HepG2 (cell line): ENCODE results near the gene IRF5. TPM values are rescaled to one million over a fixed set of nuclear protein-coding genes. Genes with fewer than 3 reads are reported as not detected.

Experiments
- ATAC-seq: fragments of 200-7000 bp; cut with Tn5 transposase; 3 replicates; pipeline ENCODE4 v1.9.1; 2020; ENCODE audit warnings: mild to moderate bottlenecking, moderate library complexity
- BruUV-seq: library from RNA; stranded (reverse); fragments of 400-500 nt; replicated peaks from 2 replicates; lab custom pipeline; 2021; lab: Mats Ljungman, UMichigan
- CTCF ChIA-PET: fragments of 300-600 bp; formaldehyde crosslinking; extraction: SDS; loops from one replicate; lab custom pipeline; 2021; ENCODE audit warnings: low total read pairs, inconsistent platforms, low intra/inter-chr PET ratio; lab: Yijun Ruan, JAX
- POLR2A ChIA-PET: fragments of 350-600 bp; sonication (Branson Sonifier 250); formaldehyde crosslinking; loops from one replicate; lab custom pipeline; 2020; ENCODE audit warnings: antibody characterized with exemption, inconsistent platforms; lab: Yijun Ruan, JAX
- DNase-seq: peaks from one replicate; pipeline ENCODE4 v3.0.0-alpha.2; 2015; ENCODE audit warnings: low spot score
- FAIRE-seq: peaks from 3 replicates; lab custom pipeline; 2011; peaks lifted over from hg19 to GRCh38; lab: Jason Lieb, UNC
- H2AFZ ChIP-seq: one replicate; pipeline ENCODE4 v1.6.1; 2011; ENCODE audit warnings: low read length, inconsistent platforms
- H3K27ac ChIP-seq: fragments of 300-600 bp; 3 replicates; pipeline ENCODE4 v1.8.0; 2011; ENCODE audit warnings: mixed run types, mild to moderate bottlenecking, mixed read lengths, low read length, inconsistent platforms; ENCODE audit not compliant: insufficient read depth; ENCODE audit errors: extremely low read length
- H3K27me3 ChIP-seq, 2 experiments: fragments of 200-600 bp in 1 of 2; 2 replicates in 1 of 2; 3 replicates in 1 of 2; pipeline versions ENCODE4 v1.6.0 to v1.8.0; 2011; ENCODE audit warnings: low read length in 2 of 2, mild to moderate bottlenecking in 2 of 2, moderate library complexity in 2 of 2, inconsistent platforms in 1 of 2; ENCODE audit not compliant: insufficient read depth in 2 of 2, control insufficient read depth in 1 of 2
- H3K36me3 ChIP-seq, 2 experiments: fragments of 200-600 bp in 1 of 2; replicated peaks in 1 of 2; 2 replicates in 1 of 2; 3 replicates in 1 of 2; pipeline versions ENCODE4 v1.5.1 to v1.8.0; 2011; ENCODE audit warnings: low read length in 2 of 2, inconsistent platforms in 1 of 2; ENCODE audit not compliant: insufficient read depth in 2 of 2, control insufficient read depth in 1 of 2
- H3K4me1 ChIP-seq: 2 replicates; pipeline ENCODE4 v1.5.1; 2012; ENCODE audit warnings: low read length, inconsistent platforms; ENCODE audit not compliant: insufficient read depth
- H3K4me2 ChIP-seq: 2 replicates; pipeline ENCODE4 v1.6.0; 2011; ENCODE audit warnings: low read depth, low read length, inconsistent platforms
- H3K4me3 ChIP-seq, 3 experiments: fragments of 200-600 bp in 1 of 3; sonication (generic), shearing (Covaris generic) in 1 of 3; replicated peaks in 1 of 3; 2 replicates each; pipeline ENCODE4 v1.5.1; 2011 to 2016; ENCODE audit warnings: low read length in 3 of 3, inconsistent platforms in 2 of 3, low read depth in 2 of 3, mild to moderate bottlenecking in 2 of 3, control low read depth in 1 of 3, mixed read lengths in 1 of 3; ENCODE audit not compliant: insufficient read depth in 1 of 3
- H3K79me2 ChIP-seq: one replicate; pipeline ENCODE4 v1.6.1; 2011; ENCODE audit warnings: low read length, inconsistent platforms; ENCODE audit not compliant: insufficient read depth
- H3K9ac ChIP-seq: 2 replicates; pipeline ENCODE4 v1.6.0; 2011; ENCODE audit warnings: mild to moderate bottlenecking, low read depth, low read length, inconsistent platforms; ENCODE audit not compliant: insufficient read depth
- H3K9me3 ChIP-seq: 2 replicates; pipeline ENCODE4 v1.5.1; 2012; ENCODE audit warnings: mild to moderate bottlenecking, low read length
- H4K20me1 ChIP-seq: 2 replicates; pipeline ENCODE4 v1.6.0; 2011; ENCODE audit warnings: inconsistent platforms, mild to moderate bottlenecking, low read length, moderate library complexity; ENCODE audit not compliant: insufficient read depth
- BRCA1 ChIP-seq: sonication (generic); formaldehyde crosslinking; IDR thresholded peaks from 2 replicates; pipeline ENCODE4 v1.4.0; 2020; ENCODE audit warnings: missing genetic modification reagents
- EP300 ChIP-seq, 3 experiments: sonication (generic) in 1 of 3; formaldehyde crosslinking in 1 of 3; IDR thresholded peaks; 2 replicates each; pipeline versions ENCODE4 v1.5.1 to v1.6.1; 2011 to 2020; ENCODE audit warnings: low read depth in 2 of 3, low read length in 2 of 3, borderline replicate concordance in 1 of 3, improper control_type of control experiment in 1 of 3, mild to moderate bottlenecking in 1 of 3, missing genetic modification reagents in 1 of 3, moderate library complexity in 1 of 3
- ETV5 ChIP-seq: IDR thresholded peaks from 2 replicates; pipeline ENCODE4 v1.6.1; 2018; ENCODE audit warnings: missing biosample characterization, missing genetic modification reagents, inconsistent platforms, borderline replicate concordance
- HNRNPH1 ChIP-seq: fragments of 200-400 bp; formaldehyde crosslinking; optimal IDR thresholded peaks from 2 replicates; pipeline ENCODE3; 2017; ENCODE audit warnings: mild to moderate bottlenecking, low read depth, low read length
- HOXD1 ChIP-seq: sonication (generic); formaldehyde crosslinking; IDR thresholded peaks from 2 replicates; pipeline ENCODE4 v1.5.0; 2020; ENCODE audit warnings: missing genetic modification reagents
- THAP11 ChIP-seq: IDR thresholded peaks from 2 replicates; pipeline ENCODE4 v1.6.1; 2016; ENCODE audit warnings: missing biosample characterization, missing genetic modification reagents
- ZNF274 ChIP-seq: sonication (generic); formaldehyde crosslinking; IDR thresholded peaks from 2 replicates; pipeline ENCODE4 v1.5.1; 2020; ENCODE audit warnings: mild to moderate bottlenecking, missing genetic modification reagents
- ZNF563 ChIP-seq: sonication (generic); formaldehyde crosslinking; IDR thresholded peaks from 2 replicates; pipeline ENCODE4 v1.8.0; 2022; ENCODE audit warnings: mild to moderate bottlenecking, moderate library complexity, missing genetic modification reagents
- ZNF577 ChIP-seq: sonication (generic); formaldehyde crosslinking; IDR thresholded peaks from 2 replicates; pipeline ENCODE4 v1.4.0; 2020; ENCODE audit warnings: mild to moderate bottlenecking, low read depth, missing genetic modification reagents, borderline replicate concordance
- ZNF746 ChIP-seq: sonication (generic); formaldehyde crosslinking; IDR thresholded peaks from 2 replicates; pipeline ENCODE4 v1.8.0; 2022; ENCODE audit warnings: mild to moderate bottlenecking, missing genetic modification reagents
- ZNF766 ChIP-seq: sonication (generic); formaldehyde crosslinking; IDR thresholded peaks from 2 replicates; pipeline ENCODE4 v1.5.0; 2020; ENCODE audit warnings: missing genetic modification reagents, borderline replicate concordance
- WGBS: methylation state at CpG from one replicate; pipeline ENCODE4 v1.1.6; 2017; ENCODE audit warnings: low lambda C conversion rate; 5-methylcytosine and 5-hydroxymethylcytosine counted together
- in situ Hi-C: cut with HindIII; loops from 2 replicates; pipeline ENCODE4 v1.10.0; 2017; ENCODE audit warnings: low pct_unique_long_range_greater_than_20kb; ENCODE audit not compliant: extremely low pct_ligation_motif_present
- intact Hi-C: fragments of 100-400 bp; cut with micrococcal nuclease; formaldehyde crosslinking; loops from one replicate; pipeline ENCODE4 v1.10.0; 2022; ENCODE audit not compliant: unreplicated experiment
- polyA plus RNA-seq, 8 experiments: library from polyadenylated mRNA; depleted of rRNA in 3 of 8; stranded (reverse) in 7 of 8; unstranded in 1 of 8; fragments of >200 nt; fragmentation: Illumina TruSeq in 4 of 8; extraction: Trizol in 4 of 8; gene quantifications; 2 replicates each; pipeline versions ENCODE4 v1.2.1 to v1.2.3, GENCODE V29; 2011 to 2016; ENCODE audit warnings: low read depth in 4 of 8, missing spikeins in 1 of 8, mixed read lengths in 1 of 8; ENCODE audit not compliant: insufficient read depth in 1 of 8
- total RNA-seq, 5 experiments: library from RNA; depleted of rRNA; stranded (reverse); fragments of >200 nt; fragmentation: Illumina TruSeq; extraction: Trizol; gene quantifications; 2 replicates each; pipeline ENCODE4 v1.2.3, GENCODE V29; 2016; ENCODE audit warnings: low read depth in 1 of 5
- TF ChIP-seq, protein P1 (sequence below): sonication (generic); formaldehyde crosslinking; IDR thresholded peaks from 2 replicates; pipeline ENCODE4 v1.4.0; 2020; ENCODE audit warnings: missing genetic modification reagents
- TF ChIP-seq, protein P2 (sequence below): sonication (generic); formaldehyde crosslinking; IDR thresholded peaks from 2 replicates; pipeline ENCODE4 v1.4.0; 2020; ENCODE audit warnings: missing genetic modification reagents, borderline replicate concordance

IRF5 gene
- total and polyA plus RNA-seq, 2 of the 13 experiments (the other 11 are each of a cell fraction or from before 2014, with no cell fraction given): 2.0 to 2.9 TPM

DNA sequence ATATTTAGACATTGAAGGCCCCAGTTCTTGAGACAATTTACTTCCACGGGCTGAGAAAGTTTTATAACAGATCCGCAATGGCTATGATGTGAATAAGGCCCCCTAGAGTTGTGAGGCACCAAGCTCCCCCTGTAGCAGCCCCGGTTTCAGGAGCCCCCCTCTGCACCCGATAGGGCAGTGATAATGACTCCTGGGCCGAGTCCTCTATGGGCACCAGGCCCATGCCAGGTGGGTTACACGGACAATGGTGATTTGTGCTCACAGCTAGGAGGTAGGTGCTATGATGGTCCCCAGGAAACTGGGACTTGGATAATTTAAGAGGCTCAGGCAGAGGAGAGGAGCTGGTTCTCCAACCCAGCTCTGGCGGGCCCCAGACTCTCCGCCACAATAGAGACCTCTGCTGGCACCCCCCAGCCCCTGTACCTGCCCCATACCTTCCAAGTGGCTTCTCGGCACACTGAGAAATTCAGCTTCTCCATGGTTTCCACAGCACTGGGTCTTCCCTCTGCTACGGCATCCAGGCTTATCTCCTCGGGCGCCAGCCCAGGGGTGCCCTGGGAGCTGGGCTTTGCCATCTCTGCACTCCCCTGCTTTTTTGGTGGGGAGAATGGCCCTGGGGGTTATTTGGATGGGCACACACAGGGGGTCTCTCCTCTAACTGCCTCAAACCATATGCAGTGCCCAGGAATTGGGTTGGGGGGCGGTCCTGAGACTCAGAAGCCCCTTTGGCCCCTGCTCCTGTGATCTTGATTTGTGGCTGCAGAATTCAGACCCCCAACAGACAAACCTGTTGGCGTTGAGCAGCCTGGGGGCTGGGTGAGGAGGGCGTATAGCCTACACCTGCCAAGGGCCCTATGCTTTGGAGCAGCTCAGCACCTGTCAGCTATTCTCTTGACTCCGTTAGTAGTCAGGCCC, 15.0 kb upstream of the IRF5 start (continued):
- TF ChIP-seq BRCA1 (CRISPR knock-in tag) (no peak), ZNF746 (CRISPR knock-in tag) (no peak), ZNF563 (CRISPR knock-in tag) (no peak), ZNF577 (CRISPR knock-in tag) (no peak), HNRNPH1 (no peak)

DNA sequence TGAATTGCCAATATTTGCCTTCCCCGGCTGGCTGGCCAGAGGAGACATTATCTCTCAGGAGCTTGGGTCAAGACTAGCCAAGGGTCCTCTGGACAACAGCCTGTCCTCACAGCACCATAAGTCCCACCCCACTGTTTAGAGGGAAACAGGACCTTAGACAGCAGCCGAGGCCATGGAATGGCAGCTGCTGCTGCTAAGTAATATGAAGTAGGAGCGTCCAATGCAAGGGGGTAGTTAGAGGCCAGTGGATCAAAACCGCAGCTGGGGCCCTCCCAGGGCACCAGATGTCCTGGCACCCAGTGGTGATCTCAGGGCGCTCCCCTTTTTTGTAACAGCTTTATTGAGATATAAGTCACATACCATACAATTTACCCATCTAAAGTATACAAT, 14.3 kb upstream of the IRF5 start:
- Histone ChIP-seq H4K20me1 (no peaks in the 10 kb centered on the region), H3K9me3 (no peaks in the 10 kb centered on the region), H3K9ac (no peak overlapping the region), H3K4me2 (no peak overlapping the region), H3K4me1 (no peaks in the 10 kb centered on the region), H3K36me3 (no peaks in the 10 kb centered on the region), H3K79me2 (no peaks in the 10 kb centered on the region), H3K27me3 (peaks cover 2 to 38% of the 10 kb centered on the region in 2 experiments; a peak in 4 of 5 replicates), H3K27ac (no peak overlapping the region), H2AFZ (no peak overlapping the region), H3K4me3 (no peak overlapping the region)
- ATAC-seq (peak; percentile 52), FAIRE-seq (no peak), DNase-seq (no peak)
- POLR2A ChIA-PET: no interaction called here
- CTCF ChIA-PET: no interaction called here
- no TSS peak for BruUV-seq
- intact Hi-C loops (no loop called here), in situ Hi-C loops (no loop called here)
- WGBS: 32% methylated on average over 2 of the region's 5 CpGs
- TF ChIP-seq ZNF274 (CRISPR knock-in tag) (no peak), ZNF766 (CRISPR knock-in tag) (no peak), HOXD1 (CRISPR knock-in tag) (no peak), EP300 (IDR thresholded peaks at IDR 0.05; ENCODE audit: low read depth in 2 of 2, low read length in 2 of 2) (no peak), EP300 (CRISPR knock-in tag; IDR thresholded peaks at IDR 0.05; ENCODE audit: borderline replicate concordance) (no peak), ETV5 (CRISPR knock-in tag) (no peak), THAP11 (CRISPR knock-in tag) (no peak)
- TF ChIP-seq, protein P1, sequence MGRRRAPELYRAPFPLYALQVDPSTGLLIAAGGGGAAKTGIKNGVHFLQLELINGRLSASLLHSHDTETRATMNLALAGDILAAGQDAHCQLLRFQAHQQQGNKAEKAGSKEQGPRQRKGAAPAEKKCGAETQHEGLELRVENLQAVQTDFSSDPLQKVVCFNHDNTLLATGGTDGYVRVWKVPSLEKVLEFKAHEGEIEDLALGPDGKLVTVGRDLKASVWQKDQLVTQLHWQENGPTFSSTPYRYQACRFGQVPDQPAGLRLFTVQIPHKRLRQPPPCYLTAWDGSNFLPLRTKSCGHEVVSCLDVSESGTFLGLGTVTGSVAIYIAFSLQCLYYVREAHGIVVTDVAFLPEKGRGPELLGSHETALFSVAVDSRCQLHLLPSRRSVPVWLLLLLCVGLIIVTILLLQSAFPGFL (CRISPR knock-in tag): no peak
- TF ChIP-seq, protein P2, sequence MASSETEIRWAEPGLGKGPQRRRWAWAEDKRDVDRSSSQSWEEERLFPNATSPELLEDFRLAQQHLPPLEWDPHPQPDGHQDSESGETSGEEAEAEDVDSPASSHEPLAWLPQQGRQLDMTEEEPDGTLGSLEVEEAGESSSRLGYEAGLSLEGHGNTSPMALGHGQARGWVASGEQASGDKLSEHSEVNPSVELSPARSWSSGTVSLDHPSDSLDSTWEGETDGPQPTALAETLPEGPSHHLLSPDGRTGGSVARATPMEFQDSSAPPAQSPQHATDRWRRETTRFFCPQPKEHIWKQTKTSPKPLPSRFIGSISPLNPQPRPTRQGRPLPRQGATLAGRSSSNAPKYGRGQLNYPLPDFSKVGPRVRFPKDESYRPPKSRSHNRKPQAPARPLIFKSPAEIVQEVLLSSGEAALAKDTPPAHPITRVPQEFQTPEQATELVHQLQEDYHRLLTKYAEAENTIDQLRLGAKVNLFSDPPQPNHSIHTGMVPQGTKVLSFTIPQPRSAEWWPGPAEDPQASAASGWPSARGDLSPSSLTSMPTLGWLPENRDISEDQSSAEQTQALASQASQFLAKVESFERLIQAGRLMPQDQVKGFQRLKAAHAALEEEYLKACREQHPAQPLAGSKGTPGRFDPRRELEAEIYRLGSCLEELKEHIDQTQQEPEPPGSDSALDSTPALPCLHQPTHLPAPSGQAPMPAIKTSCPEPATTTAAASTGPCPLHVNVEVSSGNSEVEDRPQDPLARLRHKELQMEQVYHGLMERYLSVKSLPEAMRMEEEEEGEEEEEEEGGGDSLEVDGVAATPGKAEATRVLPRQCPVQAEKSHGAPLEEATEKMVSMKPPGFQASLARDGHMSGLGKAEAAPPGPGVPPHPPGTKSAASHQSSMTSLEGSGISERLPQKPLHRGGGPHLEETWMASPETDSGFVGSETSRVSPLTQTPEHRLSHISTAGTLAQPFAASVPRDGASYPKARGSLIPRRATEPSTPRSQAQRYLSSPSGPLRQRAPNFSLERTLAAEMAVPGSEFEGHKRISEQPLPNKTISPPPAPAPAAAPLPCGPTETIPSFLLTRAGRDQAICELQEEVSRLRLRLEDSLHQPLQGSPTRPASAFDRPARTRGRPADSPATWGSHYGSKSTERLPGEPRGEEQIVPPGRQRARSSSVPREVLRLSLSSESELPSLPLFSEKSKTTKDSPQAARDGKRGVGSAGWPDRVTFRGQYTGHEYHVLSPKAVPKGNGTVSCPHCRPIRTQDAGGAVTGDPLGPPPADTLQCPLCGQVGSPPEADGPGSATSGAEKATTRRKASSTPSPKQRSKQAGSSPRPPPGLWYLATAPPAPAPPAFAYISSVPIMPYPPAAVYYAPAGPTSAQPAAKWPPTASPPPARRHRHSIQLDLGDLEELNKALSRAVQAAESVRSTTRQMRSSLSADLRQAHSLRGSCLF (CRISPR knock-in tag): no peak
